ENCODE results near the gene KRTAP5-5. TPM values are rescaled to one million over a fixed set of nuclear protein-coding genes. Genes with fewer than 3 reads are reported as not detected.

Gene KRTAP5-5
- total and polyA plus RNA-seq, 10 donors = not detected

GRCh38 chr11:1670905-1671371 is 41.4 kb downstream of the KRTAP5-5 start:
- TF ChIP-seq CTCF (IDR thresholded peaks at IDR 0.05 in 8 of 11, conservative IDR thresholded peaks at IDR 0.05 in 3 of 11) = peak in 4 of 11 experiments; percentile 11 to 41 (median 16)
- no peak for TF ChIP-seq POLR2AphosphoS5 (IDR thresholded peaks at IDR 0.05)
- H3K36me3 ChIP-seq = no peaks in the 10 kb centered on the region
- DNase-seq = no peak
- H3K4me1 ChIP-seq = peaks cover 0 to 28% (median 13%) of the 10 kb centered on the region in 6 donors
- 61 to 76% (median 69%) methylated on average over 11 of the region's 11 CpGs for WGBS, 5 donors
- H3K4me3 ChIP-seq = no peak overlapping the region
- H3K27ac ChIP-seq = peak overlapping the region in 4 of 8 donors; percentile 7 to 61 (median 40)
- no peaks in the 10 kb centered on the region for H3K9me3 ChIP-seq
- H3K27me3 ChIP-seq (replicated peaks in 1 of 7) = peaks cover 0 to 50% (median 4%) of the 10 kb centered on the region in 7 donors
- intact Hi-C loops (cut with DNase I; ENCODE audit: low total_unique reads) = no loop called here

GRCh38 chr11:1671658-1672057 is 42.1 kb downstream of the KRTAP5-5 start:
- no peak overlapping the region for H3K4me3 ChIP-seq
- peak overlapping the region in 1 of 8 donors; percentile 7 for H3K27ac ChIP-seq
- no peaks in the 10 kb centered on the region for H3K36me3 ChIP-seq
- 68 to 82% (median 69%) methylated on average over 11 of the region's 11 CpGs for WGBS, 5 donors
- no peak for DNase-seq
- H3K4me1 ChIP-seq = peaks cover 0 to 28% (median 13%) of the 10 kb centered on the region in 6 donors
- TF ChIP-seq POLR2AphosphoS5 (IDR thresholded peaks at IDR 0.05) (no peak), CTCF (IDR thresholded peaks at IDR 0.05 in 8 of 11, conservative IDR thresholded peaks at IDR 0.05 in 3 of 11) (no peak), POLR2A (IDR thresholded peaks at IDR 0.05) (no peak)
- peaks cover 0 to 50% (median 4%) of the 10 kb centered on the region in 7 donors for H3K27me3 ChIP-seq (replicated peaks in 1 of 7)
- H3K9me3 ChIP-seq = no peaks in the 10 kb centered on the region
- intact Hi-C loops (cut with DNase I; ENCODE audit: low total_unique reads) = no loop called here

- DNase-seq = no peak
- no peak overlapping the region for H3K4me3 ChIP-seq
- no peak for TF ChIP-seq CTCF (IDR thresholded peaks at IDR 0.05 in 8 of 11, conservative IDR thresholded peaks at IDR 0.05 in 3 of 11)
- no peak for TF ChIP-seq POLR2AphosphoS5 (IDR thresholded peaks at IDR 0.05)
- TF ChIP-seq POLR2A (IDR thresholded peaks at IDR 0.05) = no peak
- H3K4me1 ChIP-seq = peaks cover 0 to 24% (median 12%) of the 10 kb centered on the region in 6 donors
- intact Hi-C loops (cut with DNase I; ENCODE audit: low total_unique reads) = no loop called here
- WGBS, 5 donors = 83 to 89% (median 84%) methylated on average over 15 of the region's 15 CpGs
- no peaks in the 10 kb centered on the region for H3K36me3 ChIP-seq
- peaks cover 0 to 51% (median 4%) of the 10 kb centered on the region in 7 donors for H3K27me3 ChIP-seq (replicated peaks in 1 of 7)
- no peaks in the 10 kb centered on the region for H3K9me3 ChIP-seq
- no peak overlapping the region for H3K27ac ChIP-seq
Measured at GRCh38 chr11:1672613-1673350, 43.2 kb downstream of the KRTAP5-5 start.

- peaks cover 0 to 24% (median 10%) of the 10 kb centered on the region in 6 donors for H3K4me1 ChIP-seq
- H3K9me3 ChIP-seq = no peaks in the 10 kb centered on the region
- intact Hi-C loops (cut with DNase I; ENCODE audit: low total_unique reads) = no loop called here
- H3K27me3 ChIP-seq (replicated peaks in 1 of 7) = peaks cover 0 to 51% (median 0%) of the 10 kb centered on the region in 7 donors
- H3K4me3 ChIP-seq = no peak overlapping the region
- peak overlapping the region in 3 of 8 donors; percentile 11 to 42 (median 17) for H3K27ac ChIP-seq
- WGBS, 5 donors = 63 to 71% (median 68%) methylated on average over 11 of the region's 11 CpGs
- no peak for TF ChIP-seq CTCF (IDR thresholded peaks at IDR 0.05 in 8 of 11, conservative IDR thresholded peaks at IDR 0.05 in 3 of 11)
- TF ChIP-seq POLR2A (IDR thresholded peaks at IDR 0.05) = no peak
- TF ChIP-seq POLR2AphosphoS5 (IDR thresholded peaks at IDR 0.05) = no peak
- H3K36me3 ChIP-seq = no peaks in the 10 kb centered on the region
- no peak for DNase-seq
Measured at GRCh38 chr11:1673446-1674172, 44.0 kb downstream of the KRTAP5-5 start.
